Gastrocnemius medialis (tissue), 4 donors: ENCODE data around the gene SERPINB1. TPM values are rescaled to one million over a fixed set of nuclear protein-coding genes. Genes with fewer than 3 reads are reported as not detected.
"Not testable (repeated sequence)": the region's sequence is repeated elsewhere in the genome, so short reads cannot be mapped to it uniquely, and the experiment has no call there.

Experiments
- ATAC-seq, 2 donors: fragments of 150-250 bp; one replicate each; pipeline ENCODE4 v1.9.1; 2016
- DNase-seq, 2 donors: peaks; one replicate each; pipeline ENCODE4 v3.0.0-alpha.2; 2019
- H3K27ac ChIP-seq, 4 donors: fragments of 200-600 bp; sonication (generic); 1 replicate in 1 of 4; 2 replicates in 3 of 4; pipeline ENCODE4 v1.5.1; 2016 to 2018; ENCODE audit warnings: mild to moderate bottlenecking in 2 of 4, moderate library complexity in 1 of 4
- H3K27me3 ChIP-seq, 3 donors: fragments of 200-600 bp; sonication (generic) in 2 of 3; 1 replicate in 1 of 3; 2 replicates in 2 of 3; pipeline versions ENCODE4 v1.5.1 to v1.6.0; 2016 to 2019; ENCODE audit warnings: mild to moderate bottlenecking in 1 of 3, moderate library complexity in 1 of 3
- H3K36me3 ChIP-seq, 2 donors: fragments of 200-600 bp; sonication (generic) in 1 of 2; one replicate each; pipeline ENCODE4 v1.5.1; 2017 to 2018
- H3K4me1 ChIP-seq, 2 donors: fragments of 200-600 bp; sonication (generic) in 1 of 2; one replicate each; pipeline ENCODE4 v1.5.1; 2016 to 2017; ENCODE audit warnings: mild to moderate bottlenecking in 2 of 2
- H3K4me3 ChIP-seq, 4 donors: fragments of 200-600 bp; sonication (generic) in 3 of 4; 1 replicate in 1 of 4; 2 replicates in 3 of 4; pipeline ENCODE4 v1.5.1; 2016 to 2019; ENCODE audit warnings: mild to moderate bottlenecking in 2 of 4
- H3K9me3 ChIP-seq, 3 donors: fragments of 200-600 bp; sonication (generic) in 2 of 3; 1 replicate in 1 of 3; 2 replicates in 2 of 3; pipeline ENCODE4 v1.5.1; 2016 to 2019
- POLR2A ChIP-seq, 2 donors: fragments of 450-650 bp; IDR thresholded peaks; one replicate each; pipeline ENCODE4 v1.6.1; 2017; ENCODE audit warnings: antibody characterized with exemption in 2 of 2, mild to moderate bottlenecking in 2 of 2, moderate library complexity in 2 of 2
- in situ Hi-C, 4 donors: fragments of 200-750 bp; cut with MboI; loops; one replicate each; pipeline versions ENCODE4 v1.15.0 to v1.8.0; 2017; ENCODE audit warnings: low sequenced_read_pairs in 4 of 4
- intact Hi-C: fragments of 100-400 bp; cut with DNase I; formaldehyde crosslinking; loops from one replicate; pipeline ENCODE4 v1.15.1; 2023; ENCODE audit warnings: low total_unique reads
- total RNA-seq, 4 donors: library from RNA; depleted of rRNA; stranded (reverse); fragments of >200 nt; gene quantifications; one replicate each; pipeline versions ENCODE4 v1.1.0 to v1.2.3, GENCODE V29; 2016
- TF ChIP-seq, protein P1 (sequence below), 5 experiments: fragments of 450-650 bp in 3 of 5; fragments of 200-600 bp in 2 of 5; sonication (generic) in 2 of 5; IDR thresholded peaks in 4 of 5; conservative IDR thresholded peaks in 1 of 5; 1 replicate in 4 of 5; 2 replicates in 1 of 5; pipeline ENCODE4 v1.5.1; 2016 to 2019; ENCODE audit warnings: antibody characterized with exemption in 5 of 5, mild to moderate bottlenecking in 3 of 5, moderate library complexity in 3 of 5

Gene SERPINB1
- total RNA-seq, 4 donors from 2014 or later: 14.0 to 29.9 (median 24.9) TPM

GRCh38 chr6:2862712-2863181 lies 21.1 kb upstream of the SERPINB1 start:
- TF ChIP-seq POLR2A (IDR thresholded peaks at IDR 0.05): no peak
- TF ChIP-seq, protein P1, sequence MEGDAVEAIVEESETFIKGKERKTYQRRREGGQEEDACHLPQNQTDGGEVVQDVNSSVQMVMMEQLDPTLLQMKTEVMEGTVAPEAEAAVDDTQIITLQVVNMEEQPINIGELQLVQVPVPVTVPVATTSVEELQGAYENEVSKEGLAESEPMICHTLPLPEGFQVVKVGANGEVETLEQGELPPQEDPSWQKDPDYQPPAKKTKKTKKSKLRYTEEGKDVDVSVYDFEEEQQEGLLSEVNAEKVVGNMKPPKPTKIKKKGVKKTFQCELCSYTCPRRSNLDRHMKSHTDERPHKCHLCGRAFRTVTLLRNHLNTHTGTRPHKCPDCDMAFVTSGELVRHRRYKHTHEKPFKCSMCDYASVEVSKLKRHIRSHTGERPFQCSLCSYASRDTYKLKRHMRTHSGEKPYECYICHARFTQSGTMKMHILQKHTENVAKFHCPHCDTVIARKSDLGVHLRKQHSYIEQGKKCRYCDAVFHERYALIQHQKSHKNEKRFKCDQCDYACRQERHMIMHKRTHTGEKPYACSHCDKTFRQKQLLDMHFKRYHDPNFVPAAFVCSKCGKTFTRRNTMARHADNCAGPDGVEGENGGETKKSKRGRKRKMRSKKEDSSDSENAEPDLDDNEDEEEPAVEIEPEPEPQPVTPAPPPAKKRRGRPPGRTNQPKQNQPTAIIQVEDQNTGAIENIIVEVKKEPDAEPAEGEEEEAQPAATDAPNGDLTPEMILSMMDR (IDR thresholded peaks at IDR 0.05 in 4 of 5, conservative IDR thresholded peaks at IDR 0.05 in 1 of 5): no peak
- in situ Hi-C loops: no loop called here
- DNase-seq (no peak), ATAC-seq (no peak)
- Histone ChIP-seq H3K36me3 (no peaks in the 10 kb centered on the region), H3K27me3 (no peaks in the 10 kb centered on the region), H3K4me3 (no peak overlapping the region), H3K27ac (no peak overlapping the region), H3K4me1 (peaks cover 12 to 14% of the 10 kb centered on the region in 2 donors), H3K9me3 (no peaks in the 10 kb centered on the region)
- intact Hi-C loops: no loop called here

GRCh38 chr6:2861822-2862164 lies 20.1 kb upstream of the SERPINB1 start:
- Histone ChIP-seq H3K4me1 (peaks cover 12 to 14% of the 10 kb centered on the region in 2 donors), H3K9me3 (no peaks in the 10 kb centered on the region), H3K27me3 (no peaks in the 10 kb centered on the region), H3K4me3 (no peak overlapping the region), H3K36me3 (no peaks in the 10 kb centered on the region), H3K27ac (no peak overlapping the region)
- in situ Hi-C loops: no loop called here
- intact Hi-C loops: no loop called here
- DNase-seq (no peak), ATAC-seq (no peak)
- no peak for TF ChIP-seq POLR2A (IDR thresholded peaks at IDR 0.05)
- TF ChIP-seq, protein P1 (IDR thresholded peaks at IDR 0.05 in 4 of 5, conservative IDR thresholded peaks at IDR 0.05 in 1 of 5): no peak

DNA sequence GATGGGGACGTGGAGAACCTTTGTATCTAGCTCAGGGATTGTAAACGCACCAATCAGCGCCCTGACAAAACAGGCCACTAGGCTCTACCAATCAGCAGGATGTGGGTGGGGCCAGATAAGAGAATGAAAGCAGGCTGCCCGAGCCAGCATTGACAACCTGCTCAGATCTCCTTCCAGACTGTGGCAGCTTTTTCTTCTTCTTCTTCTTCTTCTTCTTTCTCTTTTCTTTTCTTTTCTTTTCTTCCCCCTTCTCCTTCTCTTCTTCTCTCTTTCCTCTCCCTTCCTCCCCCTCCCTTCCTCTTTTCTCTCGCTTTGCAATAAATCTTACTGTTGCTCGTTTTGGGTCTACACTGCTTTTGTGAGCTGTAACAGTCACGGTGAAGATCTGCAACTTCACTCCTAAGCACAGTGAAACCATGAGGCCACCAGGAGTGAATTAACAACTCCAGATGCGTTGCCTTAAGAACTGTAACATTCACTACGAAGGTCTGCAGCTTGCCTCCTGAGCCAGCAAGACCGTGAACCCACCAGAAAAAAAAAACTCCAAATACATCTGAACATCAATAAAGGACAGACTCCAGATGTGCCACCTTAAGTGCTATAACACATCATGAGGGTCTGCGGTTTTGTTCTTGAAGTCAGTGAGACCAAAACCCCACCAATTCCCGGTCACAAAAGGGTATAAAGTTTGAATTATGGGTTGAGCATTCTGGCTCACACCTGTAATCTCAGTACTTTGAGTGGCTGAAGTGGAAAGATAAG lies 19.6 kb upstream of the SERPINB1 start:
- intact Hi-C loops (no loop called here), in situ Hi-C loops (no loop called here)
- no peak overlapping the region for H3K4me3 ChIP-seq
- DNase-seq (no peak), ATAC-seq (no peak)
- H3K27ac ChIP-seq: no peak overlapping the region
- no peaks in the 10 kb centered on the region for H3K9me3 ChIP-seq
- H3K27me3 ChIP-seq: no peaks in the 10 kb centered on the region
- no peaks in the 10 kb centered on the region for H3K36me3 ChIP-seq
- TF ChIP-seq POLR2A (IDR thresholded peaks at IDR 0.05): no peak
- TF ChIP-seq, protein P1 (IDR thresholded peaks at IDR 0.05 in 4 of 5, conservative IDR thresholded peaks at IDR 0.05 in 1 of 5): no peak
- H3K4me1 ChIP-seq: peaks cover 10 to 12% of the 10 kb centered on the region in 2 donors

DNA sequence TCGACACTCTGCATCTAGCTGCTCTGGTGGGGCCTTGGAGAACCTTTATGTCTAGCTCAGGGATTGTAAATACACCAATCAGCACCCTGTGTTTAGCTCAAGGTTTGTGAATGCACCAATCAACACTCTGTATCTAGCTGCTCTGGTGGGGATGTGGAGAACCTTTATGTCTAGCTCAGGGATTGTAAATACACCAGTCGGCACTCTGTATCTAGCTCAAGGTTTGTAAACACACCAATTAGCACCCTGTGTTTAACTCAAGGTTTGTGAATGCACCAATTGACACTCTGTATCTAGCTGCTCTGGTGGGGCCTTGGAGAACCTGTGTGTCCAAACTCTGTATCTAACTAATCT lies 19.0 kb upstream of the SERPINB1 start:
- intact Hi-C loops, H3K36me3 ChIP-seq, in situ Hi-C loops, H3K4me3 ChIP-seq, H3K27ac ChIP-seq, H3K27me3 ChIP-seq, H3K9me3 ChIP-seq, DNase-seq, ATAC-seq, H3K4me1 ChIP-seq: not testable (repeated sequence)

- H3K4me1 ChIP-seq, DNase-seq, ATAC-seq, in situ Hi-C loops, H3K27ac ChIP-seq, H3K4me3 ChIP-seq, H3K9me3 ChIP-seq, intact Hi-C loops, H3K36me3 ChIP-seq, H3K27me3 ChIP-seq: not testable (repeated sequence)
These were observed 18.4 kb upstream of the SERPINB1 start for GRCh38 chr6:2859798-2860705.
